HCT116 (cell line): Measurements from ENCODE around the gene SPEF2. TPM values are rescaled to one million over a fixed set of nuclear protein-coding genes. Genes with fewer than 3 reads are reported as not detected.

Experiments used
- ATAC-seq: fragments of 200-7000 bp; cut with Tn5 transposase; 2 replicates; pipeline ENCODE4 v1.9.1; 2020; ENCODE audit warnings: mild to moderate bottlenecking, moderate library complexity
- BruUV-seq: library from RNA; stranded (reverse); fragments of 400-500 nt; replicated peaks from 2 replicates; lab custom pipeline; 2021; lab: Mats Ljungman, UMichigan
- CTCF ChIA-PET: fragments of 300-600 bp; sonication (Branson Sonifier 250); formaldehyde crosslinking; loops from one replicate; lab custom pipeline; 2021; ENCODE audit warnings: antibody characterized with exemption; lab: Charles Lee
- POLR2A ChIA-PET: fragments of 300-600, 350-600 bp; sonication (Branson Sonifier 250); formaldehyde crosslinking; loops from one replicate; lab custom pipeline; 2021; ENCODE audit warnings: antibody characterized with exemption; lab: Charles Lee
- RAD21 ChIA-PET, 2 experiments: fragments of 300-600 bp; sonication (Branson Sonifier 250); formaldehyde crosslinking; loops; one replicate each; lab custom pipeline; 2023; ENCODE audit warnings: low total read pairs in 2 of 2; ENCODE audit not compliant: uncharacterized antibody in 2 of 2, unreplicated experiment in 2 of 2, low non-redundant PET in 1 of 2; lab: Charles Lee
- DNase-seq: peaks from one replicate; pipeline ENCODE4 v3.0.0-alpha.2; 2010; ENCODE audit warnings: low read depth, low spot score
- H2AFZ ChIP-seq: fragments of 200-600 bp; shearing (Covaris generic), sonication (generic); 2 replicates; pipeline ENCODE4 v1.6.1; 2017; ENCODE audit warnings: low read depth, mixed run types, mixed read lengths, antibody characterized with exemption, low read length; ENCODE audit not compliant: poor library complexity, severe bottlenecking
- H3K27ac ChIP-seq: 2 replicates; pipeline ENCODE4 v1.5.1; 2012; ENCODE audit warnings: low read depth, low read length
- H3K27me3 ChIP-seq: fragments of 200-600 bp; sonication (generic); 2 replicates; pipeline ENCODE4 v1.6.1; 2016; ENCODE audit warnings: mixed run types, low read length, mixed read lengths; ENCODE audit not compliant: insufficient read depth
- H3K36me3 ChIP-seq, 2 experiments: fragments of 200-500 bp in 1 of 2; fragments of 200-600 bp in 1 of 2; sonication (Bioruptor generic) in 1 of 2; sonication (generic) in 1 of 2; 2 replicates each; pipeline versions ENCODE4 v1.5.1 to v1.6.1; 2014 to 2016; ENCODE audit warnings: low read length in 2 of 2, inconsistent platforms in 1 of 2, mixed read lengths in 1 of 2, mixed run types in 1 of 2; ENCODE audit not compliant: insufficient read depth in 2 of 2, control insufficient read depth in 1 of 2
- H3K4me1 ChIP-seq, 2 experiments: fragments of 200-600 bp in 1 of 2; sonication (generic) in 1 of 2; 2 replicates each; pipeline versions ENCODE4 v1.5.1 to v1.6.1; 2012 to 2017; ENCODE audit warnings: low read length in 2 of 2, inconsistent platforms in 1 of 2, mild to moderate bottlenecking in 1 of 2, mixed read lengths in 1 of 2, mixed run types in 1 of 2, moderate library complexity in 1 of 2; ENCODE audit not compliant: insufficient read depth in 2 of 2, control insufficient read depth in 1 of 2
- H3K4me2 ChIP-seq: fragments of 200-600 bp; sonication (generic); 2 replicates; pipeline ENCODE4 v1.6.1; 2017; ENCODE audit warnings: mixed run types, low read length, mixed read lengths
- H3K4me3 ChIP-seq, 2 experiments: fragments of 200-600 bp in 1 of 2; sonication (generic) in 1 of 2; replicated peaks in 1 of 2; 2 replicates each; pipeline ENCODE4 v1.5.1; 2011 to 2016; ENCODE audit warnings: low read length in 2 of 2, control low read depth in 1 of 2, low read depth in 1 of 2, mild to moderate bottlenecking in 1 of 2, mixed read lengths in 1 of 2, mixed run types in 1 of 2
- H3K79me2 ChIP-seq: fragments of 200-600 bp; sonication (generic); 2 replicates; pipeline ENCODE4 v1.6.1; 2017; ENCODE audit warnings: mild to moderate bottlenecking, mixed run types, low read length, moderate library complexity, mixed read lengths; ENCODE audit not compliant: insufficient read depth
- H3K9ac ChIP-seq: fragments of 200-600 bp; sonication (generic); 2 replicates; pipeline ENCODE4 v1.6.1; 2016; ENCODE audit warnings: low read length, mixed read lengths
- H3K9me2 ChIP-seq: fragments of 200-600 bp; sonication (generic), shearing (Covaris generic); 2 replicates; pipeline ENCODE4 v1.6.1; 2017; ENCODE audit warnings: mixed run types, mild to moderate bottlenecking, moderate library complexity; ENCODE audit not compliant: insufficient read depth
- H3K9me3 ChIP-seq, 2 experiments: fragments of 200-500 bp in 1 of 2; fragments of 200-600 bp in 1 of 2; sonication (Bioruptor generic) in 1 of 2; sonication (generic) in 1 of 2; 2 replicates each; pipeline ENCODE4 v1.6.1; 2014 to 2017; ENCODE audit warnings: low read length in 2 of 2, mixed read lengths in 2 of 2, inconsistent platforms in 1 of 2, low read depth in 1 of 2, mild to moderate bottlenecking in 1 of 2, mixed run types in 1 of 2, moderate library complexity in 1 of 2; ENCODE audit not compliant: control insufficient read depth in 1 of 2, insufficient read depth in 1 of 2
- H4K20me1 ChIP-seq: fragments of 200-600 bp; sonication (generic), shearing (Covaris generic); 2 replicates; pipeline ENCODE4 v1.6.1; 2017; ENCODE audit warnings: mixed run types, mild to moderate bottlenecking, moderate library complexity; ENCODE audit not compliant: insufficient read depth
- CBX3 ChIP-seq: IDR thresholded peaks from 2 replicates; pipeline ENCODE4 v1.6.1; 2012; ENCODE audit warnings: low read depth
- EZH2phosphoT487 ChIP-seq: fragments of 200-600 bp; IDR thresholded peaks from 2 replicates; pipeline ENCODE4 v1.6.1; 2018; ENCODE audit warnings: antibody characterized with exemption, borderline replicate concordance
- JUND ChIP-seq: IDR thresholded peaks from 2 replicates; pipeline ENCODE4 v1.6.1; 2012
- POLR2A ChIP-seq: IDR thresholded peaks from 2 replicates; pipeline ENCODE4 v1.7.0; 2011; ENCODE audit warnings: borderline replicate concordance; ENCODE audit not compliant: insufficient read depth, insufficient read length; ENCODE audit errors: extremely low read depth
- POLR2AphosphoS5 ChIP-seq: IDR thresholded peaks from 2 replicates; pipeline ENCODE4 v1.6.1; 2011; ENCODE audit warnings: mild to moderate bottlenecking, low read depth, low read length, moderate library complexity
- RAD21 ChIP-seq: IDR thresholded peaks from 2 replicates; pipeline ENCODE4 v1.6.1; 2012; ENCODE audit warnings: low read depth, mild to moderate bottlenecking
- SIN3A ChIP-seq: IDR thresholded peaks from 2 replicates; pipeline ENCODE4 v1.6.1; 2012; ENCODE audit warnings: low read depth
- SRF ChIP-seq: IDR thresholded peaks from 2 replicates; pipeline ENCODE4 v1.6.1; 2012; ENCODE audit warnings: low read depth
- TCF7L2 ChIP-seq: IDR thresholded peaks from 2 replicates; pipeline ENCODE4 v1.7.0; 2011; ENCODE audit warnings: borderline replicate concordance, inconsistent platforms; ENCODE audit not compliant: insufficient read depth, insufficient read length; ENCODE audit errors: extremely low read depth
- ZFX ChIP-seq: fragments of 450-650 bp; IDR thresholded peaks from 2 replicates; pipeline ENCODE4 v1.6.1; 2017
- intact Hi-C: fragments of 100-400 bp; cut with micrococcal nuclease; formaldehyde crosslinking; loops from 2 replicates; pipeline ENCODE4 v1.10.0; 2022
- total RNA-seq: library from RNA; stranded (reverse); gene quantifications from one replicate; pipeline ENCODE4 v1.2.1, GENCODE V29; 2021; ENCODE audit not compliant: unreplicated experiment
- TF ChIP-seq, protein P1 (sequence below): IDR thresholded peaks from 2 replicates; pipeline ENCODE4 v1.6.1; 2012
- TF ChIP-seq, protein P2 (sequence below): IDR thresholded peaks from 2 replicates; pipeline ENCODE4 v1.6.1; 2012
- TF ChIP-seq, protein P3 (sequence below), 3 experiments: fragments of 200-600 bp in 1 of 3; sonication (generic) in 1 of 3; IDR thresholded peaks in 2 of 3; conservative IDR thresholded peaks in 1 of 3; 2 replicates each; pipeline ENCODE4 v1.5.1; 2012 to 2017; ENCODE audit warnings: low read depth in 2 of 3, low read length in 2 of 3, antibody characterized with exemption in 1 of 3, borderline replicate concordance in 1 of 3, control low read depth in 1 of 3, mild to moderate bottlenecking in 1 of 3, mixed read lengths in 1 of 3, mixed run types in 1 of 3, moderate library complexity in 1 of 3; ENCODE audit not compliant: insufficient read depth in 1 of 3

SPEF2 gene
- total RNA-seq, 1 experiment from 2014 or later = 4.6 TPM

DNA sequence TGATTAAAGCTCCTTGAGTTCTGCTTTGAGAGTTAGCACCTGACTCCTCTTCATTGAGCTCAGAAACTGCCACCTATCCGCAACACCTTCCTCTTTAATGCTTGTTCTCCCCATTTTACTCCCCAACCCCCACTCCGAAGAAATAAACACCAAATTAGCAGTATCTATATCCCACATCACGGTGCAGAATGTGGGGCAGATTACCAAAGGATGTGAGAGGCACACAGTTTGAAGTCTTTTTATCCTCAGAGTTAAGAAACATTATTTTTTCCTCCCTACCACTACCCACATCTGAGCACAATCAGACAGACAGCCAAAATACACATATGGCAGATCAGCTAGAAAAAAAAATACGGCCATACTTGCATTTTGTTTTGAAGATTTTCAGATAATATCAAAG, 212.9 kb downstream of the SPEF2 start:
- intact Hi-C loops = no loop called here
- no peak overlapping the region for H3K27ac ChIP-seq
- no peak overlapping the region for H3K9ac ChIP-seq
- no peaks in the 10 kb centered on the region for H3K4me1 ChIP-seq
- H3K9me3 ChIP-seq = no peaks in the 10 kb centered on the region
- no peak for TF ChIP-seq POLR2AphosphoS5
- TF ChIP-seq SIN3A = no peak
- TF ChIP-seq RAD21 = no peak
- no peak for TF ChIP-seq SRF
- no peak for TF ChIP-seq JUND
- TF ChIP-seq, protein P1, sequence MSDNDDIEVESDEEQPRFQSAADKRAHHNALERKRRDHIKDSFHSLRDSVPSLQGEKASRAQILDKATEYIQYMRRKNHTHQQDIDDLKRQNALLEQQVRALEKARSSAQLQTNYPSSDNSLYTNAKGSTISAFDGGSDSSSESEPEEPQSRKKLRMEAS = no peak
- no peak for TF ChIP-seq CBX3
- no peak for TF ChIP-seq POLR2A
- TF ChIP-seq EZH2phosphoT487 = no peak
- TF ChIP-seq, protein P2, sequence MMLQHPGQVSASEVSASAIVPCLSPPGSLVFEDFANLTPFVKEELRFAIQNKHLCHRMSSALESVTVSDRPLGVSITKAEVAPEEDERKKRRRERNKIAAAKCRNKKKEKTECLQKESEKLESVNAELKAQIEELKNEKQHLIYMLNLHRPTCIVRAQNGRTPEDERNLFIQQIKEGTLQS = no peak
- TF ChIP-seq, protein P3, sequence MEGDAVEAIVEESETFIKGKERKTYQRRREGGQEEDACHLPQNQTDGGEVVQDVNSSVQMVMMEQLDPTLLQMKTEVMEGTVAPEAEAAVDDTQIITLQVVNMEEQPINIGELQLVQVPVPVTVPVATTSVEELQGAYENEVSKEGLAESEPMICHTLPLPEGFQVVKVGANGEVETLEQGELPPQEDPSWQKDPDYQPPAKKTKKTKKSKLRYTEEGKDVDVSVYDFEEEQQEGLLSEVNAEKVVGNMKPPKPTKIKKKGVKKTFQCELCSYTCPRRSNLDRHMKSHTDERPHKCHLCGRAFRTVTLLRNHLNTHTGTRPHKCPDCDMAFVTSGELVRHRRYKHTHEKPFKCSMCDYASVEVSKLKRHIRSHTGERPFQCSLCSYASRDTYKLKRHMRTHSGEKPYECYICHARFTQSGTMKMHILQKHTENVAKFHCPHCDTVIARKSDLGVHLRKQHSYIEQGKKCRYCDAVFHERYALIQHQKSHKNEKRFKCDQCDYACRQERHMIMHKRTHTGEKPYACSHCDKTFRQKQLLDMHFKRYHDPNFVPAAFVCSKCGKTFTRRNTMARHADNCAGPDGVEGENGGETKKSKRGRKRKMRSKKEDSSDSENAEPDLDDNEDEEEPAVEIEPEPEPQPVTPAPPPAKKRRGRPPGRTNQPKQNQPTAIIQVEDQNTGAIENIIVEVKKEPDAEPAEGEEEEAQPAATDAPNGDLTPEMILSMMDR (IDR thresholded peaks at IDR 0.05 in 2 of 3, conservative IDR thresholded peaks at IDR 0.05 in 1 of 3; ENCODE audit: borderline replicate concordance in 1 of 3, insufficient read depth in 1 of 3, low read depth in 2 of 3, low read length in 2 of 3) = no peak
- no peak for TF ChIP-seq TCF7L2
- no peak for TF ChIP-seq ZFX
- H3K9me2 ChIP-seq = no peaks in the 10 kb centered on the region
- no peak for DNase-seq
- H4K20me1 ChIP-seq = no peaks in the 10 kb centered on the region
- CTCF ChIA-PET = no interaction called here
- no peak overlapping the region for H2AFZ ChIP-seq
- no peak overlapping the region for H3K4me2 ChIP-seq
- H3K27me3 ChIP-seq = peaks cover 42% of the 10 kb centered on the region
- no peaks in the 10 kb centered on the region for H3K79me2 ChIP-seq
- H3K4me3 ChIP-seq = no peak overlapping the region
- POLR2A ChIA-PET = no interaction called here
- ATAC-seq = no peak
- H3K36me3 ChIP-seq = no peaks in the 10 kb centered on the region
- BruUV-seq = no TSS peak
- RAD21 ChIA-PET = no interaction called here
